ENCODE results near the gene LRRC8A. TPM values are rescaled to one million over a fixed set of nuclear protein-coding genes. Genes with fewer than 3 reads are reported as not detected.
A peak's percentile ranks its signal among the peaks of the same experiment; 100 is the strongest.

LRRC8A gene
- total RNA-seq, 3 donors from 2014 or later, result 25.3 to 48.5 (median 25.4) TPM

GRCh38 chr9:128898382-128898781, 16.4 kb downstream of the LRRC8A start:
- H3K9me3 ChIP-seq, result no peaks in the 10 kb centered on the region
- no peaks in the 10 kb centered on the region for H3K36me3 ChIP-seq (ENCODE audit: low read depth)
- H3K4me3 ChIP-seq, result no peak overlapping the region
- intact Hi-C loops (cut with DNase I, micrococcal nuclease), result no loop called here
- H3K4me1 ChIP-seq (ENCODE audit: low read depth), result peaks cover 14% of the 10 kb centered on the region
- TF ChIP-seq CTCF (IDR thresholded peaks at IDR 0.05), result no peak
- DNase-seq (no peak), ATAC-seq (no peak)

DNA sequence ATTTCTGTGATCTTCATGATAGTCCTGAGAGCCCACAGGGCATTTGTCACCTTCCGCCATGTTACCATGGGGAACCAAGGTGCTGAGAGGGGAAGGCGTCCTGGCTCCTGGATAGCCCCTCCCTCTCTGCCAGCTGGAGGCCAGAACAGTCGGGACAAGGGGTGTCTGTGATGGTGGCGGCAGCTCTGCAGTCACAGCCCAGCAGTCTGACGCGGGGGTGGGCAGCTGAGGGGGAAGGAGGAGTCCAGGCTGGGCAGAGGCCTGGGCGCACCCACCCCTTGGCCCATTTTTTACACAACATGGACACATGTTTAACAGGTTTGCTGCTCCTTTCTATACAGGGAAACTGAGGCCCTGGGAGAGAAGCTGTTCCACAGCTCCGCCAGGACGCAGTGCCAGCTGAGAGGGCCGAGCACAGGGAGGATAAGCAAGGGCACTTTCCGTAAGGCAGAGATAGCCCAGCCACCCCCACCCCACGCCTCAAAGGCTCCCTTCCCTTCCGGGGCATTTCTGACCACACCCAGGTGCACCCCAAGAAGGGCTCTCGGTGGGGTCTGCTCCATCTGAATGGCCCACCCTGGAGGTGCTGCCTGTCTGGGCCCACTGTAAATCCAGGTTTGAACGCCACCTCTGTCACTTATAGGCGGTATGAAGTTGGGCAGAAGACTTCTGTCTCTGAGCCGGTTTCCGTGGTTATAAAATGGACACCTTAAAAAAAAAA, 17.1 kb downstream of the LRRC8A start:
- H3K36me3 ChIP-seq (ENCODE audit: low read depth), result no peaks in the 10 kb centered on the region
- no peak overlapping the region for H3K4me3 ChIP-seq
- DNase-seq (no peak), ATAC-seq (no peak)
- intact Hi-C loops (cut with DNase I, micrococcal nuclease), result no loop called here
- TF ChIP-seq CTCF (IDR thresholded peaks at IDR 0.05), result no peak
- H3K4me1 ChIP-seq (ENCODE audit: low read depth), result peaks cover 14% of the 10 kb centered on the region
- H3K9me3 ChIP-seq, result no peaks in the 10 kb centered on the region

DNA sequence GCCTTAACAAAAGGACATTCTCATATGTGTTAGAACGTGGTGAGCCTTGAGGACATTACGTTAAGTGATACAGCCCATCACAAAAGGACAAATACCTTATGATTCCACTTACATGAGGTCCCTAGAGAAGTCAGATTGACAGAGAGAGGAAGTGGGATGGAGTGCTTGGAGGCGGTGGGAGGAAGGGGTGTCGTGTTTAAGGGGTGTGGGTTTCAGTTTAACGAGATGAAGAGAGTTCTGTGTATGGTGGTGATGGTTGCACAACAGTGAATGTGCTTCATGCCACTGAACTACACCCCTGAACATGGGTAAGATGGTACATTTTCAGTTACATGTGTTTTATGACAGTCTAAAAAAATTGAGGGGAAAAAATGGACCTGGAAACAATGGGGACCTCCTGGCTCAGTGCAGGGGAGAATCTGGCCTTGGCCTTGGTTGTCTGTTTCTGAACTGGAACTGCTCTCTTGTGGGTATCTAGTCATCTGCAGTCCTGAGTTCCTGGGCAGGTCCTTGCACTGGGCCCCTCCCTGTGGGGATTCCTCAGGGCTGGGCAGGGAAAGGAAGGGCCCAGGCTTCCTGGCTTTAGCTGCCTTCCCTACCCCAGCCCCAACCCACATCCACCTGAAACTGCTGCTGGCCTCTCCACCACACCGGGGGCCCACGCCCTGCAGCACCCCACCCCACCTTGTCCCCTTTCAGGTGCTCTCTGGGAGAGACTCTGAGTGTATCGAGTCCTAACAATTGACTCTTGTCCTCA, 17.8 kb downstream of the LRRC8A start:
- ATAC-seq, result peak; percentile 61
- Histone ChIP-seq H3K36me3 (ENCODE audit: low read depth) (no peaks in the 10 kb centered on the region), H3K4me1 (ENCODE audit: low read depth) (peaks cover 14% of the 10 kb centered on the region), H3K4me3 (no peak overlapping the region), H3K9me3 (no peaks in the 10 kb centered on the region)
- DNase-seq, result peak in 2 of 3 donors; percentile 37 to 56
- intact Hi-C loops (cut with DNase I, micrococcal nuclease), result no loop called here
- TF ChIP-seq CTCF (IDR thresholded peaks at IDR 0.05), result no peak

DNA sequence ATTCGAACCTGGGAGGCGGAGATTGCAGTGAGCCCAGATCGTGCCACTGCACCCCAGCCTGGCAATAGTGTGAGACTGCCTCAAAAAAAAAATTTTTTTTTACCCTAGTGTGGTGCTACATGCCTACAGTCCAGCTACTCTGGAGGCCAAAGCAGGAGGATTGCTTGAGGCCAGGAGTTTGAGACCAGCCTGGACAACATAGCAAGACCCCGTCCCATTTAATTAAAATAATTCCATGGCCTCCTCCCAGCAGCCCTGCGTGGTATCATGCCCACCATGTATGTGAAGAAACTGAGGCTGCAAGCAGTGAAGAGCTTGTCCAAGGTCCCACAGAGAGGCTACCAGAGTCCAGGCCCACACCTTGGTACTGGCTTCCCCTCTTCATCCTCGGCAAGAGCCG, 19.4 kb downstream of the LRRC8A start:
- ATAC-seq (no peak), DNase-seq (no peak)
- peaks cover 14% of the 10 kb centered on the region for H3K4me1 ChIP-seq (ENCODE audit: low read depth)
- no peaks in the 10 kb centered on the region for H3K9me3 ChIP-seq
- H3K4me3 ChIP-seq, result no peak overlapping the region
- intact Hi-C loops (cut with DNase I, micrococcal nuclease), result no loop called here
- no peaks in the 10 kb centered on the region for H3K36me3 ChIP-seq (ENCODE audit: low read depth)
- no peak for TF ChIP-seq CTCF (IDR thresholded peaks at IDR 0.05)

DNA sequence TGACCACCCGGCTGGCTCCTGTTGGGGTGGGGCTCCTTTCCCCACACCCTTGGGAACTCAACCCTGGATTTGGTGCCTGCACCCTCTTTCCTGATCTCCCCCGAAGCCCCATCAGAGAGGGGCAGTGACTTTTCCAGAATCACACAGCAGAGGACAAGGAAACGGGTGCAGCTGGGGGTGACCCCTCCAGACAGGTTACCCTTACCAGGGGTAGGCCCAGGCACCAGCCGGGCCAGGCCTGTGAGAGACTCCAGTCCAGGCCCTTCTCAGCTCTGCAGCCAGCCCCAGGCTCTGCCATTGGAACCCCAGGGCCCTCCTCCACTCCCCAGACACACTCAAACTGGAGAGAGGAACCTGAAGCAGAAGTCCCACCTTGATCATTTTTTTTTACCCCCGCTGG, 19.9 kb downstream of the LRRC8A start:
- Histone ChIP-seq H3K4me3 (no peak overlapping the region), H3K36me3 (ENCODE audit: low read depth) (no peaks in the 10 kb centered on the region), H3K9me3 (no peaks in the 10 kb centered on the region), H3K4me1 (ENCODE audit: low read depth) (peaks cover 14% of the 10 kb centered on the region)
- no peak for TF ChIP-seq CTCF (IDR thresholded peaks at IDR 0.05)
- ATAC-seq (peak; percentile 3), DNase-seq (no peak)
- intact Hi-C loops (cut with DNase I, micrococcal nuclease), result no loop called here

All from mucosa of descending colon (tissue), 3 donors.